Omental fat pad (tissue), 4 donors: Measurements from ENCODE around the gene ACSL1. TPM values are rescaled to one million over a fixed set of nuclear protein-coding genes. Genes with fewer than 3 reads are reported as not detected.
"Not testable (repeated sequence)": the region's sequence is repeated elsewhere in the genome, so short reads cannot be mapped to it uniquely, and the experiment has no call there.

Source experiments
- ATAC-seq: fragments of 150-250 bp; one replicate; pipeline ENCODE4 v1.9.1; 2016; ENCODE audit warnings: mild to moderate bottlenecking, moderate library complexity; ENCODE audit not compliant: low FRiP score
- DNase-seq: peaks from one replicate; pipeline ENCODE4 v3.0.0-alpha.2; 2019; ENCODE audit warnings: low spot score
- total RNA-seq, 4 donors: library from RNA; depleted of rRNA; stranded (reverse); fragments of >200 nt; gene quantifications; one replicate each; pipeline ENCODE4 v1.1.0, GENCODE V29; 2016
- TF ChIP-seq, protein P1 (sequence below), 3 donors: fragments of 450-650 bp; IDR thresholded peaks; one replicate each; pipeline ENCODE4 v1.5.1; 2016 to 2017; ENCODE audit warnings: antibody characterized with exemption in 3 of 3, mild to moderate bottlenecking in 3 of 3, moderate library complexity in 2 of 3

Gene ACSL1
- total RNA-seq, 4 donors from 2014 or later = 577 to 1,142 (median 917) TPM

DNA sequence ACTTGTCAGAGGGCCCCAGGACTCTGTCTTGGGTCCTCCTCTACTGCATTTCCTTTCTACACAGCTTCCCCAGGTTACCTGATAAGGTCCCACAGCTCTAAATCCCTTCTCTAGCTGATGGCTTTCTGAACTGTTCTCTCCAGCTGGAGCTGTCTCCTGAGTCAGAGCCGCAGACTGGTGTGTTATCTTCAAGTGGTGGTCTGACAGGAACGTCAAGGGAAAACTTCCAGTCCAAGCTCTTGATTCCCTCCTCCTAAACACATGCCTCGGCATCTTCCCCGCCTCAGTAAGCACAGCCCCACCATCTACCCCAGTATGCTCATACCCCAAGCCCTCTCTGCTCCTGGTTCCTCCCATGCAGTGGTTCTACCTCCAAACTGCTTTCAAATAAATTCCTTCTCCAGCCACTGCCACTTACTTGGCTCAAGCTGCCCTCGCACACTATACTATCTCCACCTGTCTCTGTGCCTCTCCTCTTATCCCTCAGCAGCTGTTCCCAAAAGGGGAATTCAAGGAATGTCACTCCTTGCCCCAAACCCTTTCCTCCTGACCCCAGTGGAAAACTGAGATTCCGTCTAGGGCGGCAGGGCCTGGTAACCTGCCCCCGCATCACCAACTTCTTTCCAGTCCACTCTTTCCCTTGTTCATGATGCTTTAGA is 74.7 kb downstream of the ACSL1 start:
- DNase-seq (no peak), ATAC-seq (no peak)
- TF ChIP-seq, protein P1, sequence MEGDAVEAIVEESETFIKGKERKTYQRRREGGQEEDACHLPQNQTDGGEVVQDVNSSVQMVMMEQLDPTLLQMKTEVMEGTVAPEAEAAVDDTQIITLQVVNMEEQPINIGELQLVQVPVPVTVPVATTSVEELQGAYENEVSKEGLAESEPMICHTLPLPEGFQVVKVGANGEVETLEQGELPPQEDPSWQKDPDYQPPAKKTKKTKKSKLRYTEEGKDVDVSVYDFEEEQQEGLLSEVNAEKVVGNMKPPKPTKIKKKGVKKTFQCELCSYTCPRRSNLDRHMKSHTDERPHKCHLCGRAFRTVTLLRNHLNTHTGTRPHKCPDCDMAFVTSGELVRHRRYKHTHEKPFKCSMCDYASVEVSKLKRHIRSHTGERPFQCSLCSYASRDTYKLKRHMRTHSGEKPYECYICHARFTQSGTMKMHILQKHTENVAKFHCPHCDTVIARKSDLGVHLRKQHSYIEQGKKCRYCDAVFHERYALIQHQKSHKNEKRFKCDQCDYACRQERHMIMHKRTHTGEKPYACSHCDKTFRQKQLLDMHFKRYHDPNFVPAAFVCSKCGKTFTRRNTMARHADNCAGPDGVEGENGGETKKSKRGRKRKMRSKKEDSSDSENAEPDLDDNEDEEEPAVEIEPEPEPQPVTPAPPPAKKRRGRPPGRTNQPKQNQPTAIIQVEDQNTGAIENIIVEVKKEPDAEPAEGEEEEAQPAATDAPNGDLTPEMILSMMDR (IDR thresholded peaks at IDR 0.05) = no peak

DNA sequence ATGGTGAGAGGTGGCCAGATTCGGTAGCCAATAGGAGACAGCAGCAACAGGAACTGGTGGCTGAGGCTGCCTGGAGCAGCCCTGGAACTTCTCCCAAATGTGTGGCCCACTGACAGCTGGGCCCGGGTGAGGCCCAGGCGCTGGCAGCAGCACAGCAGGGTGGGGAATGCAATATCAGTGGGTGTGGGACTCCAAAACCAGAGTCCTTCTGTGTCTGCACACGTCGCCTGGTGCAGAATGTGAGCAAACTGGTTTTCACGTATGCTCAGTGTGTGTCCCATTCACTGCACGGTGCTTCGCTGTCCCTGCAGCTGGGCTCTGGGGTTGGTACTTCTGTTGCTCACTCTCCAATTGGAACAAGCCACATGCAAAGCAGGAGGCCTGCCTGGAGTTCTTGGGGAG is 77.5 kb downstream of the ACSL1 start:
- no peak for ATAC-seq
- TF ChIP-seq, protein P1 (IDR thresholded peaks at IDR 0.05) = no peak
- DNase-seq = no peak

DNA sequence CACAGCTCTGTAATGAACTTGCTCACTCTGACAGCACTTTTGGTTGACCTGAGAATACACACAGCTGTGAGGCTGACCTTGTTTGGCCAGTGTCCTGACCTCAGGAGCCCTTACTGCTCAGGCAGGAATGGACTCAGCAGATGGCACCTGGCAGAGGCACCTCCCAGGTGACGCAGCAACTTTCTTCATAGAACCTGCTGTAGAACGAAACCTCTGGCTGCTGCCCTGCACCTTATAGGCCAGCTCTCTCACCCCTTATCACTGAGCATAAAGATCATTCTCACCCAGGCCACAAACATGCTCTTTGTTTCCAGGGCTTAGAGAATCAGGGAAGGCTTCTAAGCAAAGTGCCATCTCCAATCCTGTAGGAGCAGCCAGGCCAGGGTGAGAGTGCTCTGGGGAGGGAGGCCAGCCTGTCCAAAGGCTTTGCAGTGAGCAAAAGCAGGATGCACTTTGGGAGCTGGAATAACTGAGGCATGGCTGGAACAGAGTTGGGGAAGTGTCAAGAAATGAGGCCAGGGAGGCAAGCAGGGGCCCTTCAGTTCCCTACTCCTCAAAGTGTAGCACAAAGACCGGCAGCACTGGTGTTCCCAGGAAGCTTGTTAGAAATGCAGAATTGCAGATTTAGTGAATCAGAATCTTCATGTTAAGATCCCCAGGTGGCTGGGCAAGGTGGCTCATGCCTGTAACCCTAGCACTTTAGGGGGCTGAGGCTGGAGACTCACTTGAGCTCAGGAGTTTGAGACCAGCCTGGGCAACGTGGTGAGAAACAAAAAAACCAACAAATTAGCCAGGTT is 78.5 kb downstream of the ACSL1 start:
- ATAC-seq (no peak), DNase-seq (no peak)
- TF ChIP-seq, protein P1 (IDR thresholded peaks at IDR 0.05) = no peak

DNA sequence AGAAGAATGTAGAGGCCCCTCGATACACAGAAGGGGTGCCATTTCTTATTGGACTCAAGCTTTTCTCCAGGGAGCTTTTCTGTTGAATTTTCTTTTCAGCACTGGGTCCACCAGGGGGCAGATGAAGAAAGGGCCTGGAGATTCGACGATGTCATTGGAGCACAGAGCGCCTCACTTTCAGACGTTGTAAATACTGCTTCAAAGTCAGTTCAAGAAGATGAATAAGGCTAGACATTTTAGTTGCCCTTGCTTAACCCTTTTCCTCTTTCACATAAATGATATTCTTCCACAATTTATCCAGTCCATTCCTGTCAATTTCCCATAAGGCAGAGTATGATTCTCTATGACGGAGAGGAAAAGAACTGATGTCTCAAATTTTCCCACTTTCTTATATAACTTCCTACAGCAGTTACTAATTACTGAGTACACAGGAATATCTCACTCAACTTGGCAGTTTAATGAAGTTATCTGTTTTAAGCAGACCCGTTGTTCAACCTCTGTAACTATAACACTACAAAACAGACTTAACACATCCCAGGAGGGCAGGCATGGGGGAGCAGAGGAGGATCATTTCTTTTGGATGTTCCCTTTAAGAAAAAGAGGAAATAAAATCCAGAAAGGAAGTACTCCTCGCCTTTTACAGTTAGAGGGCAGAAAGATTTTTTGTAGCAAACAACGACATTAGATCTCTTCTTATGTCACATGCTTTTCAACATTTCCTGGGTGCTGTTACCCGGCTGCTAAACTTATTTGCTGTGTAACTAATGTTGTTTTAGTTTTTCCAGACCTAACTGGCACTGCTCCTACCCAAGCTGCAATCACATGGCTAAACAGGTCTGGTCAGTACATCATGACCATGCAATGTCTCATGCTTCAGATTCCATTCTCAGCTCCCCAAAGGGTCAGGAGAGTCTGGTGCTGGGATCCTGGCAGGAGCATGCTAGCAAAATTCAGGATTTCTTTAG is 79.7 kb downstream of the ACSL1 start:
- DNase-seq (no peak), ATAC-seq (peak; percentile 82)
- TF ChIP-seq, protein P1 (IDR thresholded peaks at IDR 0.05) = peak in 1 of 3 donors; percentile 38

DNA sequence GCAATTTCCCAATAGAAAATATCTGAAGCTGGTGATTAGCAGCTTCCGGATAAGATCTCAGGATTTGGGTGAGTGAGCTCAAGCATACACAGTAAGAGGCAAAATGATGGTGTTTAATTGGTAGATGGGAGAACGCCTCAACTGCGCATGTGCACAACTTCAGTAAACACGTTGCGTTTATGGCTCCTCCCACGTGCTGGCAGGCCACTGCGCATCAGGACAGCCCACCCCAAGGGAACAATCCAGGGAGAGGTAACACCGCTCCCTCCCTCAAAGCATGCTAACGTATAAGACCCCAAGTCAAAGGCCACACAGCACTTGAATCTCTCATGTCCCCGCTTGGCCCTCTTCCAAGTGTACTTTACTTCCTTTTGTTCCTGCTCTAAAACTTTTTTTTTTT is 81.5 kb downstream of the ACSL1 start:
- TF ChIP-seq, protein P1 (IDR thresholded peaks at IDR 0.05) = no peak
- ATAC-seq (no peak), DNase-seq (no peak)

DNA sequence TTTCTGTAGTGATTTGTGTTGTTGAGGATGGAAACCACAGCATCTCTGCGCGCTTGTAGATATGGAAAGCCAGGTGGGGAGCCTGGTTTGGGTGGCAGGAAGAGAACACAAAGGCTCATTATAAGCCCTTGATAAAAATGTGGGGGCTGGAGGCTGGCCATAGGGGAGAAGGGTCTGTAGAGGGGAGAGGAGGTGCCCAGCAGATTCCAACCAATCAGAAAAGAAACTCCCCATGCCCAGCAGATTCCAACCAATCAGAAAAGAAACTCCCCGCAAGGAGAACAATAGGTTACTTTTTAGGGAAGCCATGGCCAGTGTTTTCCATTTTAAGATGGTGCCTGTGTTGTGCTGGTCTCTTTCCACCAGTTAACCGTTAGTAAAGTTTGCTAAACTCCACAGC is 82.1 kb downstream of the ACSL1 start:
- TF ChIP-seq, protein P1 (IDR thresholded peaks at IDR 0.05) = no peak
- ATAC-seq (no peak), DNase-seq (no peak)

DNA sequence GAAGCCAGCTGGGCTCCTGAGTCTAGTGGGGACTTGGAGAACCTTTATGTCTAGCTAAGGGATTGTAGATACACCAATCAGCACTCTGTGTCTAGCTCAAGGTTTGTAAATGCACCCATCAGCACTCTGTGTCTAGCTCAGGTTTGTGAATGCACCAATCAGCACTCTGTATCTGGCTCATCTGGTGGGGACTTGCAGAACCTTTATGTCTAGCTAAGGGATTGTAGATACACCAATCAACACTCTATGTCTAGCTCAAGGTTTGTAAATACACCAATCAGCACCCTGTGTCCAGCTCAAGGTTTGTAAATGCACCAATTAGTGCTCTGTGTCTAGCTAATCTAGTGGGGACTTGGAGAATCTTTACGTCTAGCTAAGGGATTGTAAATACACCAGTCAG is 84.1 kb downstream of the ACSL1 start:
- not testable (repeated sequence) for ATAC-seq, DNase-seq
